Islet of Langerhans (tissue), 1 donor: ENCODE measurements around the gene FAM90A1.
"Not testable (repeated sequence)": the region's sequence is repeated elsewhere in the genome, so short reads cannot be mapped to it uniquely, and the experiment has no call there.

ENCODE experiments used
- FAIRE-seq: peaks from one replicate; lab custom pipeline; 2011; peaks lifted over from hg19 to GRCh38; lab: Jason Lieb, UNC

Gene FAM90A1

GRCh38 chr12:8226992-8227731 lies at the start of gene FAM90A1:
Gene FAM90A1 (minus strand): TSS chr12:8227618. CDS start chr12:8224832, 2,786 bp downstream.
- not testable (repeated sequence) for FAIRE-seq

DNA sequence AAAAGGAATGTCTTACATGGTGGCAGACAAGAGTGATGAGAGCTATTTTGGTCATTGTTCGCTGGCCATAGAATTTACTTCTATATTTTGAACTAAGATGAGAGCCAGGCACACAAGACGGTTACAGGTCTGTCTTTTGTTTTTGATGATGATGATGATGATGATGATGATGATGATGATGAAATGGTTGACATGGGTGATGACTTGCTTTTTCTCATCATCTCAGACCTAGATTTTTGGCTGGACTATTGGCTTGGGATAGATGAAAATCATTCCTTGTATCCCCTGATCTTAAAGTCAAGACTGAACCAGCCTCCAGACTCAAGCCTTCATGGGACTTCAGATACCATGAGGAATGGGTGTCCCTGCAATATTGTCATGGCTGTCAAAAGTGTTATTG lies 49.0 kb upstream of the FAM90A1 start:
- not testable (repeated sequence) for FAIRE-seq

GRCh38 chr12:8266706-8267105 lies 39.3 kb upstream of the FAM90A1 start:
- FAIRE-seq = not testable (repeated sequence)

DNA sequence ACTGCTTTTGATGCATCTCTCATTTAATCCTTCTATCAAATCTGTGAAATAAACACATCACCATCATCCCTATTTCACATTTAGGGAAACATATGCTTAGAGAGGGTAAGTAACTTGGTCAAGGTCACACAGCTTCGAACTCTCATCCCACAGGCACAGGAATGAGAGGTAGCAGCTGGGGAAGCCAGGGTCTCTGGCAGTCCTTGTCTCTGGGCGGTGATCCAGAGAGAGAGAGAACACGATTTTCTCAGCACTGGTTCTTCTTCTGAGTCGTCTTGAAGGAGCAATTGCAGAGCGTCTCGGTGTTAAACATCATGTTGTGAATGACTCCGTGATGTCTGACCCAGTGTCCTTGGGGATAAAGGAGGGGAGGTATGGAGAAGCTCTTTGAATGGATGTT lies 36.8 kb upstream of the FAM90A1 start:
- not testable (repeated sequence) for FAIRE-seq

DNA sequence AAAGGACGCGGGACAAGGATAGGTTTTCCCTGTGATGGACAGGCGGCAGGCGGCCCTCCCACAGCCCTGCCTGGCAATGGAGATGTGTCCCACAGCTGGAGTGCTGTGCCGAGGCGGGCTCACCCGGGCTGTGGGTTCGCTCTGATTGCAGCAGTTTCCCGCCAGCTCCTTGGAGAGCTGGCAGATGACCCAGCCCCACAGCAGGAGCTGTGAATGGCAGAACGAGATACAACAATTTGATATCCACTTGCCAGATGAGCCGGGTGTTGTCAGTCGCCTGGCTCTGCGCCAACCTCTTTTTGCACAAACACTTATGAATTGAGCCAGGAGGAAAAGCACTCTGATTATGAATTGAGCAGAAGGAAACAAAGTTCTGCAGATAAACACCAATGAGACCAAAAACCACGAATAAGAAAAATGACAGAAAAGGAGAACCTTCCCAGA lies 33.7 kb upstream of the FAM90A1 start:
- not testable (repeated sequence) for FAIRE-seq

GRCh38 chr12:8256356-8256755 lies 28.9 kb upstream of the FAM90A1 start:
- not testable (repeated sequence) for FAIRE-seq

DNA sequence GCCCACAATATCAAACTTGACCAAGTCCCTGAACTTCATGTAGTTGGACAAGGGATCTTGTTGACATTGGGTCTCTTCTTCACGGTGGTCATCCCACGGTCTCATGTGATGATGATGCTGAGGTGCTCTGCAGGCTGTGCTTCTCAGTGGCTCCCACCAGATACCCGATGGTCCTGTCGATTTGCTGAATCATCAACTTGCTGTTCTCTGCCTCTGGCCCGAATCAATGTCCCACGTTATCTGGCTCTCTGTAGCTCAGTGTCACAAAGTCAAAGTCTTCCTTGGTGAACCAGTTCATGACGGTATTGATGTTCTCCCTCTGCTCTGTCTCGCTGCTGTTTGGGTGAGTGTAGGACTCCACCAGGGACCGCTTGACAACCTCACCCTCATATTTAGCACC lies 27.3 kb upstream of the FAM90A1 start:
- not testable (repeated sequence) for FAIRE-seq

- FAIRE-seq = not testable (repeated sequence)
Observed at GRCh38 chr12:8252056-8252818, 24.8 kb upstream of the FAM90A1 start.

DNA sequence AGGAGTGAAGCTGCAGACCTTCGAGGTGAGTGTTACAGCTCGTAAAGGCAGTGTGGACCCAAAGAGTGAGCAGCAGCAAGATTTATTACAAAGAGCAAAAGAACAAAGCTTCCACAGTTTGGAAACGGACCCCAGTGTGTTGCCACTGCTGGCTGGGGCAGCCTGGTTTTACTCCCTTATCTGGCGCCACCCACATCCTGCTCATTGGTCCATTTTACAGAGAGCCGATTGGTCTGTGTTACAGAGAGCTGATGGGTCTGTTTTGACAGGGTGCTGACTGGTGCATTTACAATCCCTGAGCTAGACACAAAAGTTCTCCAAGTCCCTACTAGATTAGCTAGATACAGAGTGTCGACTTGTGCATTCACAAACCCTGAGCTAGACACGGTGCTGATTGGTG lies 24.2 kb upstream of the FAM90A1 start:
- FAIRE-seq = not testable (repeated sequence)

- FAIRE-seq = not testable (repeated sequence)
Observed at GRCh38 chr12:8246941-8247535, 19.6 kb upstream of the FAM90A1 start.

GRCh38 chr12:8243682-8244161 lies 16.3 kb upstream of the FAM90A1 start:
- FAIRE-seq = not testable (repeated sequence)

DNA sequence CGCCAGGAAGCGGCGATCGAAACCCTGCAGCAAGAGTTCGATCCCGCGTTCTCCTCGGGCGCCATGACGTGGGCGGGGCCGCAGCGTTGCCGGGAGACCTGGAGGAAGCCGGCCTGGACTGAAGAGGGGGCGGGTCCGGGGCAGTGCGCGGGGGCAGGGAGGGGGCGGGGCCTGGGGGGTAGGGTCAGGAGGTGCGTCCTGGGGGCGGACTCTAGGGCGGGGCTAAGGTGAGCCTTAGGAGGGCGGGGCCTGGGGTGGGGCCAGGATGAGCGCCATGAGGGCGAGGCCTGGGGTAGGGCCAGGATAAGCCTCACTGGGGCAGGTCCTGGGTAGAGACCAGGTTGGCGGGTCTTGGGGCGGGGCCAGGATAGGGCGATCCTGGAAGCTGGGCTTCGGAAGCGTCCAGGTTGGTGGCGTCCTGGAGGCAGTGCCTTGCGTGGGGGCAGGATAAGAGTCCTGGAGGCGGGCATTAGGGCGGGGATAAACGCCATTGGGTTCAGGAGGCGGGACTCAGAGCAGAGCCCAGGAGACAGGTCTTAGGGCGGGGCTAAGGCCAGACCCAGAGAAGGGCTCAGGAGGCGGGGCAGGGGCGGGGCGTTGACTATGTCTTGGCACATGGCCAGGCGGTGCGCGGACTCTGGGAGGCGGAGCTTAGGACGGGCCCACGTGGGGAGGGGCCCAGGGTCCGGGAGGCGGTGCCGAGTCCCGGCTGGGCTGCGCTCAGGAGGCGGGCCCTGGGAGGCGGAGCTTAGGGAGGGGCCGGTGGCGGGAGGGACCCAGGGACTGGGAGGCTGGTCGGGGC lies 15.7 kb upstream of the FAM90A1 start:
- FAIRE-seq = not testable (repeated sequence)

DNA sequence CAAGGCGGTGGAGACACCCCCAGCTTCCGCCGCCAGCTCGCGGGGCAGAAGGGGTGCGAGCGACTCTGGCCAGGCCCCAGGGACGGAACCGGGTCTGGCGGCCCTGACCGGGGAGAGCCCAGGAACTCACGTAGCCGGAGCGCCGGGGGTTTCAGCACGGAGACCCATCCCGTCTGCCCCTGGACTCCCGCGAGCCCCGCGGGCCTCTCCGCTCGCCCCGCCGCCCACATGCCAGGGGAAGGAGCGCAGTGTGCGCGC lies 15.1 kb upstream of the FAM90A1 start:
- not testable (repeated sequence) for FAIRE-seq

- not testable (repeated sequence) for FAIRE-seq
Observed at GRCh38 chr12:8241917-8242621, 14.7 kb upstream of the FAM90A1 start.

DNA sequence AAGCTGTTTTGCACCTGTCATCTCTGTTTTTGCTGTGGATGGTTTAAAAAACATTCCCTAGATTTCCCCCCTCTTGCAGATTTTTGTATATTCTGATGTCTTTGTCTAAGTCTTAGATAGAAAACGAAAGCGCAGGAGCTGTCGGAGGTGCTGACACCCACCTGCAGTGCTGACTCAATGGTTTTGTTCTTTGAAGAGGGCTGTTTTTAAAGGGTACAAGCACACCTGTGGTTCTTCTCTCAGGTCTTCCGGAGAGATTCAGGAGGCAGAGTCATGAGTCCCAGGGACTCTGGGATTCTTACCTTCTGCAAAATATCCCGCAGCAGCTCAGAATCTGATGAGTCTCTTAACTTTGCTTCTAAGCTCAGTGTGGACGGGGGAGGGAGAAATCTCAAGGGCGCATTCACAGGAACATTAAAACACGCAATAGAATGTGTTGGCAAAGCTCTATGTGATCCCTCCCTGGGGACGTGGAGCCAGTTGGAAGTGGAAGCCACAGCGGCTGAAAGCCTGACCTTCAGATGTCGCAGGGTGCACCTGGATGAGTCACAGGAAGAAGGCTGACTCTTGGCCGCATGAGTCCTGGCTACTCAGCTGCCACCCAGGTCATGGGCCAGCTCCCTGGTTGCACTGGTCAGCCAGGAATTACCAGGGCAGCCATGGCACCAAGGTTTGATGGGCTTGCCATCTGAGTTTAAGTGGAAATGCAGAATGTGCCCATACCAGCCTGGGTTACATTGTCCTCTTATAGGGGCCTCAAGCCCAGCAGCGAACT lies 13.1 kb upstream of the FAM90A1 start:
- not testable (repeated sequence) for FAIRE-seq

DNA sequence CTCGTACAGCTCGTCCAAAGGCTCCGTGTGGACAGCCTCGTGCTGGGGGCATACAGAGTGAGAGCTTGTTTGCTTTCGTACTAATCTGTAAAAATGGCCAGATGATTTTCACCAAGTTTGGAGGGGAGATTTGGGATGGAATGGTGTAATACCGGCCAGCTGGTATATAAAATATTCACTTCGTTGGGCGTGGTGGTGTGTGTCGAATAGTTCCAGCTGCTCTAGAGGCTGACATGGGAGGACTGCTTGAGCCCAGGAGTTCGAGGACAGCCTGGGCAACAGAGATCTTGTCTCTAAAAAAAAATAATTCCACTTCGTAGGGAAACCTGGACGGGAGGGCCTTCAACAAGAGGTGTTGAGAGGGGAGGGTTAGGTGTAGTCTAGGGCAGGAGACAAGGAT lies 9.6 kb upstream of the FAM90A1 start:
- FAIRE-seq = not testable (repeated sequence)

DNA sequence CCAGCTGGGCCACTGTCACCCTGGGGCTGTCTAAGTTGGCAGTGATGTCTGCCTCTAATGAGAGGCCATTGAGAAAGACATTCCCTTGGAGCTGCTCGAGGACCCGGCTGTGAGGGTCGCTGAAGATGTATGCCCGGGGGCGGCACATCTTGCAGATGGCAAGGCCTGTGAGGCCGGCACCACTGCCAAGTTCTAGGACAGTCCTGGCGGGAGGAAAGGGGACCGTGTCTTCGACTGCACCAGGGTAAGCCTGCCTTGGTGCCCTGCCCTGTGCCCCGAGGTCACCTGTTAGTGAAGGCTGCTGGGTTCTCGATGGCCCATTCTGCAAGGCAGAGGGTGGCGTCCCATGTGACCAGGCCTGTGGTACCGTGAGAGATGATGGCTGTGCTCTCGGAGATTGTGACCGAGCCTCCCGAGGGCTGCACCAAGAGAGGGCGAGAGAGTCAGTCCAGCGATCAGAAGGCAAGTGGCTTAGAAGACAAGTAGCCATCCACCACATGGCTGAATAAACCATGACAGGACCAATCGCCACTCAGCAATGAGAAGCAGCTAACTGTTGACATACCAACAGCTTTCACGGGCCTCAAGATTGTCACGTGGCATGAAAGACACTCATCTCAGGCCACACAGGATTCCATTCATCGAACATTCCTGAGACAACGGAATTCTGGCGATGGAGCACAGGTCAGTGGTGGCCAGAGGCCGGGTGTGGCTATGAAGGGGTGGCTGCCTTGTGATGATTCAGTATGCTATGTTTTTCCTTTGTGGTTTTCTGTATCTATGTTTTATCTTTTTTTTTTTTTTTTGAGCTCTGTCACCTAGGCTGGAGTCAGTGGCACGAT lies 8.1 kb upstream of the FAM90A1 start:
- not testable (repeated sequence) for FAIRE-seq

DNA sequence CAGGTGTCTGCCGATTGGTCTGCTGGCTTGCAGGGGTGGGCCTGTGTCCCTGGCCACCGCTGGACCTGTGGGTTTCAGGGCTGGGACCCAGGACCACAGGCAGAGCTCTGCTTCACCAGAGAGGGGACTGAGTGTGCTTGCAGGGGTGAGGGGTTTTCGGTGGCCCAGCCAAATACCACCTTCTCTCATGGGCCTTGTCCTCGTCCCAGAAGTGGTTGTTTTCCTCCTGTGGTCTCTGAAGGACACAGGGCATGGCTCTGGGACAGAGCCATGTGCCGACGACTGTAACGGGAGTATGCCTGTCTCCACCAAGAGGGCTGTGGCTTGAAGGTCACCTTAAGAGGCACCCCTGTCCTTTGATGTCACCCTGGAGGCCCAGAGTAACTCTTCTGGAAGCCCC lies 7.3 kb upstream of the FAM90A1 start:
- not testable (repeated sequence) for FAIRE-seq

DNA sequence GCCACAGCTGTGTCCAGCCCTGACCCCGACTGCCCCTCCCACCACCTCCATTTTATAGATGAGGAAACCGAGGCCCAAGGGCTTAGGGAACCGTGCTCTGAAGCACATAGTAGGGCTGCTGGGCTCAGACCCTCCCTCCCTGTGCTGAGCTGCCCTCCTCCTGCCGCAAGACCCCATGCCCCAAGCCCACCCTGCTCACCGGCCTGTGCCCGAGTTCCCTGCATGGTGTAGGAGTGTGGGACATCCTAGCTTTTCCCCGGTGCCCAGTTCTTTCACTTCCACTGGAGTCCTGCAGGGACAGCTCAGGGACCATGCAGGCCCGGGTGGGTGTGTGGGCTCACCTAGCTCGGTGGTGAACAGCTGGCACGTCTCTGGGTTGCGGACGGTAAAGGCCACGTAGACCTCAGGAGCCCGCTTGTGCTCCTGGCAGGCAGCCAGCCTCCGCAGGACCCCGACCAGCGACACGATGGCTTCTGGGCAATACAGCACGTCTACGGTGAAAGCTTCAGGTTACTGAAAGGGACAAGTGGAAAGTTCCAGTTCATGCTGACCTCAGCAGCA lies 6.6 kb upstream of the FAM90A1 start:
- FAIRE-seq = not testable (repeated sequence)
